Calu3 (cell line): ENCODE measurements around the gene ITPR1. TPM values are rescaled to one million over a fixed set of nuclear protein-coding genes. Genes with fewer than 3 reads are reported as not detected.
A peak's percentile ranks its signal among the peaks of the same experiment; 100 is the strongest.

Experiments used
- BruUV-seq: library from RNA; stranded (reverse); fragments of 400-500 nt; replicated peaks from 2 replicates; lab custom pipeline; 2021; lab: Mats Ljungman, UMichigan
- CTCF ChIA-PET: fragments of 300-600 bp; sonication (Branson Sonifier 250); formaldehyde crosslinking; loops from one replicate; lab custom pipeline; 2022; ENCODE audit warnings: antibody characterized with exemption; lab: Charles Lee
- DNase-seq: peaks from one replicate; pipeline ENCODE4 v3.0.0; 2022
- H3K27ac Mint-ChIP-seq: one replicate; pipeline ENCODE4 v1.8.0; 2022; ENCODE audit warnings: mixed read lengths; ENCODE audit not compliant: unreplicated experiment
- H3K27me3 Mint-ChIP-seq: one replicate; pipeline ENCODE4 v1.8.0; 2022; ENCODE audit warnings: mixed read lengths; ENCODE audit not compliant: unreplicated experiment
- H3K36me3 Mint-ChIP-seq: one replicate; pipeline ENCODE4 v1.8.0; 2022; ENCODE audit warnings: mild to moderate bottlenecking, moderate library complexity, mixed read lengths; ENCODE audit not compliant: insufficient read depth, unreplicated experiment
- H3K4me1 Mint-ChIP-seq: one replicate; pipeline ENCODE4 v1.8.0; 2022; ENCODE audit warnings: mild to moderate bottlenecking, low read depth, mixed read lengths; ENCODE audit not compliant: unreplicated experiment
- H3K4me3 Mint-ChIP-seq: one replicate; pipeline ENCODE4 v1.8.0; 2022; ENCODE audit warnings: mild to moderate bottlenecking, low read depth, moderate library complexity, mixed read lengths; ENCODE audit not compliant: unreplicated experiment
- H3K9me3 Mint-ChIP-seq: one replicate; pipeline ENCODE4 v1.8.0; 2022; ENCODE audit warnings: low read depth, mixed read lengths; ENCODE audit not compliant: unreplicated experiment
- CTCF ChIP-seq: fragments of 200-600 bp; IDR thresholded peaks from one replicate; pipeline ENCODE4 v1.8.0; 2022; ENCODE audit warnings: antibody characterized with exemption; ENCODE audit not compliant: unreplicated experiment
- intact Hi-C: fragments of 100-400 bp; cut with micrococcal nuclease; formaldehyde crosslinking; loops from one replicate; pipeline ENCODE4 v1.10.0; 2022; ENCODE audit not compliant: unreplicated experiment
- total RNA-seq: library from RNA; stranded (reverse); gene quantifications from 2 replicates; pipeline ENCODE4 v1.2.3, GENCODE V29; 2022

Gene ITPR1
- total RNA-seq, 1 experiment from 2014 or later = 4.2 TPM

GRCh38 chr3:4864503-4864902, 371.4 kb downstream of the ITPR1 start:
- intact Hi-C loops = no loop called here

GRCh38 chr3:4865714-4866113, 372.6 kb downstream of the ITPR1 start:
- TF ChIP-seq CTCF = no peak
- H3K27ac Mint-ChIP-seq = no peak overlapping the region
- no peaks in the 10 kb centered on the region for H3K9me3 Mint-ChIP-seq
- intact Hi-C loops = no loop called here
- no TSS peak for BruUV-seq
- no peak for DNase-seq
- H3K36me3 Mint-ChIP-seq = peaks cover 20% of the 10 kb centered on the region
- no peaks in the 10 kb centered on the region for H3K27me3 Mint-ChIP-seq
- H3K4me1 Mint-ChIP-seq = no peaks in the 10 kb centered on the region
- CTCF ChIA-PET = no interaction called here
- H3K4me3 Mint-ChIP-seq = no peak overlapping the region

More at GRCh38 chr3:4864503-4864902, 371.4 kb downstream of the ITPR1 start:
- CTCF ChIA-PET = no interaction called here
- H3K36me3 Mint-ChIP-seq = peaks cover 20% of the 10 kb centered on the region
- DNase-seq = no peak
- H3K27ac Mint-ChIP-seq = no peak overlapping the region
- H3K4me3 Mint-ChIP-seq = no peak overlapping the region
- no peak for TF ChIP-seq CTCF
- H3K27me3 Mint-ChIP-seq = no peaks in the 10 kb centered on the region
- BruUV-seq = no TSS peak
- no peaks in the 10 kb centered on the region for H3K4me1 Mint-ChIP-seq
- no peaks in the 10 kb centered on the region for H3K9me3 Mint-ChIP-seq

GRCh38 chr3:4866866-4867265, 373.7 kb downstream of the ITPR1 start:
- no peaks in the 10 kb centered on the region for H3K4me1 Mint-ChIP-seq
- no peak for DNase-seq
- no peak for TF ChIP-seq CTCF
- intact Hi-C loops = no loop called here
- no TSS peak for BruUV-seq
- H3K4me3 Mint-ChIP-seq = peak overlapping the region; percentile 68
- peak overlapping the region; percentile 33 for H3K27ac Mint-ChIP-seq
- no peaks in the 10 kb centered on the region for H3K27me3 Mint-ChIP-seq
- CTCF ChIA-PET = interaction anchor here (0.9 kb wide), 2 partner anchors 22 to 39 kb away, joined by 3 read pairs; no protein-coding TSS in a partner anchor
- no peaks in the 10 kb centered on the region for H3K9me3 Mint-ChIP-seq
- peaks cover 20% of the 10 kb centered on the region for H3K36me3 Mint-ChIP-seq

GRCh38 chr3:4877173-4877787, 384.1 kb downstream of the ITPR1 start:
- intact Hi-C loops = no loop called here
- Mint-ChIP-seq H3K36me3 (no peaks in the 10 kb centered on the region), H3K4me1 (no peaks in the 10 kb centered on the region), H3K27me3 (no peaks in the 10 kb centered on the region), H3K9me3 (no peaks in the 10 kb centered on the region), H3K27ac (no peak overlapping the region), H3K4me3 (no peak overlapping the region)
- no peak for DNase-seq
- TF ChIP-seq CTCF = no peak
- BruUV-seq = no TSS peak
- CTCF ChIA-PET = no interaction called here
